ENCODE results near the gene CACNA1C. TPM values are rescaled to one million over a fixed set of nuclear protein-coding genes. Genes with fewer than 3 reads are reported as not detected.

The CACNA1C gene
- total and polyA plus RNA-seq, 2 donors from 2014 or later, result 1.6 to 17.4 TPM

GRCh38 chr12:2226641-2227040 is 173.9 kb downstream of the CACNA1C start:
- H3K4me3 ChIP-seq (ENCODE audit: low read length in 3 of 3), result no peak overlapping the region
- no peak overlapping the region for H3K9ac ChIP-seq (ENCODE audit: low read length in 3 of 3)
- no peaks in the 10 kb centered on the region for H3K9me3 ChIP-seq (ENCODE audit: control insufficient read depth in 2 of 3, insufficient read depth in 1 of 3, low read length in 3 of 3)
- H3K27me3 ChIP-seq (ENCODE audit: control insufficient read depth, insufficient read depth, low read length), result no peaks in the 10 kb centered on the region
- FAIRE-seq, result no peak
- TF ChIP-seq CTCF (IDR thresholded peaks at IDR 0.05; ENCODE audit: borderline replicate concordance, extremely low read depth, insufficient read depth), result no peak
- DNase-seq, result no peak
- no peaks in the 10 kb centered on the region for H3K36me3 ChIP-seq (ENCODE audit: control insufficient read depth in 2 of 3, insufficient read depth in 3 of 3, low read length in 3 of 3)
- intact Hi-C loops (cut with DNase I), result no loop called here
- no peak overlapping the region for H3K27ac ChIP-seq (ENCODE audit: low read depth in 2 of 2, low read length in 2 of 2)
- no peaks in the 10 kb centered on the region for H3K4me1 ChIP-seq (ENCODE audit: control insufficient read depth in 2 of 3, insufficient read depth in 2 of 3, low read depth in 1 of 3, low read length in 3 of 3)

GRCh38 chr12:2227360-2227759 is 174.6 kb downstream of the CACNA1C start:
- H3K27ac ChIP-seq (ENCODE audit: low read depth in 2 of 2, low read length in 2 of 2), result no peak overlapping the region
- intact Hi-C loops (cut with DNase I), result no loop called here

GRCh38 chr12:2228535-2228934 is 175.7 kb downstream of the CACNA1C start:
- Histone ChIP-seq H3K27ac (ENCODE audit: low read depth in 2 of 2, low read length in 2 of 2) (no peak overlapping the region), H3K4me1 (ENCODE audit: control insufficient read depth in 2 of 3, insufficient read depth in 2 of 3, low read depth in 1 of 3, low read length in 3 of 3) (no peaks in the 10 kb centered on the region), H3K9me3 (ENCODE audit: control insufficient read depth in 2 of 3, insufficient read depth in 1 of 3, low read length in 3 of 3) (no peaks in the 10 kb centered on the region), H3K4me3 (ENCODE audit: low read length in 3 of 3) (no peak overlapping the region), H3K9ac (ENCODE audit: low read length in 3 of 3) (no peak overlapping the region), H3K27me3 (ENCODE audit: control insufficient read depth, insufficient read depth, low read length) (no peaks in the 10 kb centered on the region), H3K36me3 (ENCODE audit: control insufficient read depth in 2 of 3, insufficient read depth in 3 of 3, low read length in 3 of 3) (no peaks in the 10 kb centered on the region)
- FAIRE-seq (no peak), DNase-seq (no peak)
- intact Hi-C loops (cut with DNase I), result no loop called here
- TF ChIP-seq CTCF (IDR thresholded peaks at IDR 0.05; ENCODE audit: borderline replicate concordance, extremely low read depth, insufficient read depth), result no peak

More at GRCh38 chr12:2227360-2227759, 174.6 kb downstream of the CACNA1C start:
- Histone ChIP-seq H3K27me3 (ENCODE audit: control insufficient read depth, insufficient read depth, low read length) (no peaks in the 10 kb centered on the region), H3K9me3 (ENCODE audit: control insufficient read depth in 2 of 3, insufficient read depth in 1 of 3, low read length in 3 of 3) (no peaks in the 10 kb centered on the region), H3K9ac (ENCODE audit: low read length in 3 of 3) (no peak overlapping the region), H3K4me3 (ENCODE audit: low read length in 3 of 3) (no peak overlapping the region), H3K36me3 (ENCODE audit: control insufficient read depth in 2 of 3, insufficient read depth in 3 of 3, low read length in 3 of 3) (no peaks in the 10 kb centered on the region), H3K4me1 (ENCODE audit: control insufficient read depth in 2 of 3, insufficient read depth in 2 of 3, low read depth in 1 of 3, low read length in 3 of 3) (no peaks in the 10 kb centered on the region)
- no peak for TF ChIP-seq CTCF (IDR thresholded peaks at IDR 0.05; ENCODE audit: borderline replicate concordance, extremely low read depth, insufficient read depth)
- no peak for DNase-seq
- no peak for FAIRE-seq
